SU-DHL-6 (cell line): Measurements from ENCODE around the gene AGO1.

ENCODE experiments used
- EZH2phosphoT487 ChIP-seq: fragments of 200-600 bp; sonication (generic), shearing (Covaris generic); conservative IDR thresholded peaks from 2 replicates; pipeline ENCODE4 v1.6.1; 2018; ENCODE audit warnings: mild to moderate bottlenecking, antibody characterized with exemption, low read length, moderate library complexity, mixed read lengths
- TF ChIP-seq, protein P1 (sequence below): fragments of 200-600 bp; sonication (generic); IDR thresholded peaks from one replicate; pipeline ENCODE4 v1.5.1; 2017; ENCODE audit warnings: antibody characterized with exemption, mild to moderate bottlenecking, low read length, moderate library complexity; ENCODE audit not compliant: insufficient read depth, poor library complexity, severe bottlenecking

DNA sequence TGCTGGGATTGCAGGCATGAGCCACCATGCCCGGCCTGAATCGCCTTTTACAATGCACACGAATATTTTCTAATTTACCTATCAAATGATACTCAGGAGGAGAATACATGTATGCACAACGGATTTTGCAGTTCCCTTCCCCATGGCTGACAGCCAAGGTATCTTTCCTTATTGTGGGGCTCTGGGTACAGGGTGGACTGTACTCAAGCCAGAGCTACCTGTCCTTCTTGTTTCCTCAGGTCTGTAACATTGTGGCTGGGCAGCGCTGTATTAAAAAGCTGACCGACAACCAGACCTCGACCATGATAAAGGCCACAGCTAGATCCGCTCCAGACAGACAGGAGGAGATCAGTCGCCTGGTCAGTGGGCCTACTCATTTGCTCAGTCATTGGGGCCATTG is 18.2 kb downstream of the AGO1 start:
- TF ChIP-seq, protein P1, sequence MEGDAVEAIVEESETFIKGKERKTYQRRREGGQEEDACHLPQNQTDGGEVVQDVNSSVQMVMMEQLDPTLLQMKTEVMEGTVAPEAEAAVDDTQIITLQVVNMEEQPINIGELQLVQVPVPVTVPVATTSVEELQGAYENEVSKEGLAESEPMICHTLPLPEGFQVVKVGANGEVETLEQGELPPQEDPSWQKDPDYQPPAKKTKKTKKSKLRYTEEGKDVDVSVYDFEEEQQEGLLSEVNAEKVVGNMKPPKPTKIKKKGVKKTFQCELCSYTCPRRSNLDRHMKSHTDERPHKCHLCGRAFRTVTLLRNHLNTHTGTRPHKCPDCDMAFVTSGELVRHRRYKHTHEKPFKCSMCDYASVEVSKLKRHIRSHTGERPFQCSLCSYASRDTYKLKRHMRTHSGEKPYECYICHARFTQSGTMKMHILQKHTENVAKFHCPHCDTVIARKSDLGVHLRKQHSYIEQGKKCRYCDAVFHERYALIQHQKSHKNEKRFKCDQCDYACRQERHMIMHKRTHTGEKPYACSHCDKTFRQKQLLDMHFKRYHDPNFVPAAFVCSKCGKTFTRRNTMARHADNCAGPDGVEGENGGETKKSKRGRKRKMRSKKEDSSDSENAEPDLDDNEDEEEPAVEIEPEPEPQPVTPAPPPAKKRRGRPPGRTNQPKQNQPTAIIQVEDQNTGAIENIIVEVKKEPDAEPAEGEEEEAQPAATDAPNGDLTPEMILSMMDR, result no peak
- TF ChIP-seq EZH2phosphoT487, result no peak
